ACC112 (cell line): ENCODE data around the gene CREBL2.

Experiments used
- H2AFZ ChIP-seq: fragments of 200-600 bp; sonication (generic); one replicate; pipeline ENCODE4 v1.6.0; 2017; ENCODE audit warnings: antibody characterized with exemption, low read length; ENCODE audit not compliant: unreplicated experiment
- H3K27ac ChIP-seq: fragments of 200-600 bp; sonication (generic); 2 replicates; pipeline ENCODE4 v1.5.1; 2014; ENCODE audit warnings: low read depth, mild to moderate bottlenecking, antibody characterized with exemption, low read length, moderate library complexity
- H3K27me3 ChIP-seq: fragments of 200-600 bp; sonication (generic); 2 replicates; pipeline ENCODE4 v1.6.1; 2014; ENCODE audit warnings: mild to moderate bottlenecking, antibody characterized with exemption, low read length, moderate library complexity, mixed read lengths; ENCODE audit not compliant: insufficient read depth
- H3K36me3 ChIP-seq: fragments of 200-600 bp; sonication (generic); 2 replicates; pipeline ENCODE4 v1.6.1; 2016; ENCODE audit warnings: mild to moderate bottlenecking, antibody characterized with exemption, low read length, moderate library complexity, mixed read lengths; ENCODE audit not compliant: insufficient read depth
- H3K4me1 ChIP-seq: fragments of 200-600 bp; sonication (generic); one replicate; pipeline ENCODE4 v1.6.1; 2016; ENCODE audit warnings: low read length, mixed read lengths; ENCODE audit not compliant: insufficient read depth, unreplicated experiment, control insufficient read depth
- H3K4me3 ChIP-seq: fragments of 200-600 bp; sonication (generic); 2 replicates; pipeline ENCODE4 v1.5.1; 2014; ENCODE audit warnings: mild to moderate bottlenecking, low read depth, low read length
- H3K79me2 ChIP-seq: fragments of 200-600 bp; sonication (generic); one replicate; pipeline ENCODE4 v1.6.0; 2016; ENCODE audit warnings: low read length; ENCODE audit not compliant: control insufficient read depth, unreplicated experiment, insufficient read depth

The CREBL2 gene

DNA sequence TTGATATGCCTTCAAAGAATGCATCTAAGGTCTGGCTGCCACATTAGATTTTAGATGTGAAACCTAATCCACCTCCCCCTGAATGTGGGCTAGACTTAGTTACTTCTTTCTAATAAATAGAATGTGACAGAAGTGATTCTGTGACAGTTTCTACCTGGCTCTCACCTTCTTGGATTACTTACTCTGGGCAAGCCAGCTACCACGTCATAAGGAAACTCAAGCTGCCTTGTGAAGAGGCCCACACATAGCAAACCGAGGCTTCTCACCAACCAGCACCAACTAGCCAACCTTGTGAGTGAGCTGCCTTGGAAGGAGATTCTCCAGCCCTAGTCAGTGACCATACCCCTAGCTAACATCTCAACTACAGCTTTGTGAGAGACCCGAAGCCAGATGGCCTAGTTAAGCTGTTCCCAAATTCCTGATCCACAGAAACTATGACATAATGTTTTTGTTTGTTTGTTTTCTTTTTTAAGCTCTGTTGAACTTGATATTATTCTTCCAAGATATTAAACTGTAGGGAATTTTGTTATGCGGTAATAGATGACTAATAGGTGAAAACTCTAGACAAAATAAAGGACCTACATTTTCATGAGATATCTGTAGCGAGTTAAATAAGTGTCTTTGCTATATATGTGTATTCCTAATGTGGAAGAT, 78.1 kb downstream of the CREBL2 start:
- no peaks in the 10 kb centered on the region for H3K27me3 ChIP-seq
- peak overlapping the region; percentile 2; the same call in 1 of the 2 replicates for H3K27ac ChIP-seq

DNA sequence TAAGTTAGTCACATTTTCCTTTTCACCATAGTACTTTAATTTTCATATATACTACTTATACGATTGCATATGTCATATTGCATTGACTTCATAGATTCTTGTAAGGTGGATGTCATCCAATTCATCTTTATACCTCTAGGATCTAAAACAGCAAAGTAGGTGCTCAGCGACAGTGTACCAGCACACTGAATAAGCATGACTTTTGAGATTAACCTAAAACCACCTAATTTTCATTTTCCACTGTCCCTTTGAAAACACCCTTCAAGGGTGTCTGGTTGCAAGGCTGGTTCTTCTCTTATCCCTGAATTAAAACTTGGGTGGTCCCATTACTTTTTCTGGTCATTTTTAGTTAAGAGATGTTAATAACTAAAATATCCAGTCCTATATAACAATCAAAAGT, 79.9 kb downstream of the CREBL2 start:
- no peaks in the 10 kb centered on the region for H3K79me2 ChIP-seq
- no peaks in the 10 kb centered on the region for H3K36me3 ChIP-seq
- H3K4me1 ChIP-seq: peaks cover 26% of the 10 kb centered on the region
- no peaks in the 10 kb centered on the region for H3K27me3 ChIP-seq
- no peak overlapping the region for H2AFZ ChIP-seq
- H3K27ac ChIP-seq: no peak overlapping the region
- H3K4me3 ChIP-seq: no peak overlapping the region

More for the DNA sequence above, 78.1 kb downstream of the CREBL2 start:
- Histone ChIP-seq H2AFZ (no peak overlapping the region), H3K4me1 (peaks cover 25% of the 10 kb centered on the region), H3K4me3 (no peak overlapping the region), H3K36me3 (no peaks in the 10 kb centered on the region), H3K79me2 (no peaks in the 10 kb centered on the region)

DNA sequence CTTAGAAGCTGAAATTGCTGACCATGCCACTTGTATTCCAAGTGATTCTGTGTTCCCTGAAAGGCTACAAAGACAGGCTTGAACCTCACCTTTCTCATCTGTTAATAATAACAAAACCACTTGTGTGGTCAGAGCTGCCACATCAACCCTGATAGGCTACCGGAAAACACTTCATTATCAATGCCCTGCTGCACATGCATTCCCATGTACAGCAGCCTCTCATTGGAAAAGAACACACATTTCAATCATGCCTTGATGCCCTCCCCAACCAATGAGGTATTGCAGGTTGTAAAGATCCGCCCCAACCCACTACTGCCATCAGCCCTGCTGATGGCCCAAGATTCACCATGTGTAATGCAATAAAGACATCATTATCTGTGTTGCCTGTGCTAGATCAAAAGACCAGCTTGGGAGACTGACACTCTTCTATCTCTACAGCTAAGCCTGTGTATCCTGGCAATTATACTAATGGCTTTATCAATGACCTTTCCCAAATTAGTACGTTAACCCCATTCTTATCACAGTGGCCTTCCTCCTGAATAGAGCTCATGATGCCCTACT, 81.5 kb downstream of the CREBL2 start:
- H3K27me3 ChIP-seq: no peaks in the 10 kb centered on the region
- no peak overlapping the region for H3K4me3 ChIP-seq
- no peaks in the 10 kb centered on the region for H3K79me2 ChIP-seq
- H3K36me3 ChIP-seq: no peaks in the 10 kb centered on the region
- H3K4me1 ChIP-seq: peaks cover 29% of the 10 kb centered on the region
- no peak overlapping the region for H2AFZ ChIP-seq
- H3K27ac ChIP-seq: no peak overlapping the region
